Measurements from ENCODE around the gene TESPA1.

- TF ChIP-seq, protein P1, sequence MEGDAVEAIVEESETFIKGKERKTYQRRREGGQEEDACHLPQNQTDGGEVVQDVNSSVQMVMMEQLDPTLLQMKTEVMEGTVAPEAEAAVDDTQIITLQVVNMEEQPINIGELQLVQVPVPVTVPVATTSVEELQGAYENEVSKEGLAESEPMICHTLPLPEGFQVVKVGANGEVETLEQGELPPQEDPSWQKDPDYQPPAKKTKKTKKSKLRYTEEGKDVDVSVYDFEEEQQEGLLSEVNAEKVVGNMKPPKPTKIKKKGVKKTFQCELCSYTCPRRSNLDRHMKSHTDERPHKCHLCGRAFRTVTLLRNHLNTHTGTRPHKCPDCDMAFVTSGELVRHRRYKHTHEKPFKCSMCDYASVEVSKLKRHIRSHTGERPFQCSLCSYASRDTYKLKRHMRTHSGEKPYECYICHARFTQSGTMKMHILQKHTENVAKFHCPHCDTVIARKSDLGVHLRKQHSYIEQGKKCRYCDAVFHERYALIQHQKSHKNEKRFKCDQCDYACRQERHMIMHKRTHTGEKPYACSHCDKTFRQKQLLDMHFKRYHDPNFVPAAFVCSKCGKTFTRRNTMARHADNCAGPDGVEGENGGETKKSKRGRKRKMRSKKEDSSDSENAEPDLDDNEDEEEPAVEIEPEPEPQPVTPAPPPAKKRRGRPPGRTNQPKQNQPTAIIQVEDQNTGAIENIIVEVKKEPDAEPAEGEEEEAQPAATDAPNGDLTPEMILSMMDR (IDR thresholded peaks at IDR 0.05): no peak
- TF ChIP-seq EZH2 (IDR thresholded peaks at IDR 0.05) (no peak), EZH2phosphoT487 (IDR thresholded peaks at IDR 0.05) (no peak)
Observed at GRCh38 chr12:54996205-54996604, 11.6 kb upstream of the TESPA1 start.
